SK-N-MC (cell line): ENCODE measurements around the gene CHST10.

Experiments
- EZH2 ChIP-seq: fragments of 200-600 bp; sonication (generic); IDR thresholded peaks from one replicate; pipeline ENCODE4 v1.6.1; 2017; ENCODE audit warnings: antibody characterized with exemption
- FOXP2 ChIP-seq: optimal IDR thresholded peaks from 2 replicates; pipeline ENCODE3; 2011; ENCODE audit warnings: mild to moderate bottlenecking, moderate library complexity; ENCODE audit not compliant: insufficient read depth; ENCODE audit errors: extremely low read length, control extremely low read depth
- POLR2AphosphoS5 ChIP-seq: IDR thresholded peaks from 2 replicates; pipeline ENCODE4 v1.6.1; 2012; ENCODE audit warnings: mild to moderate bottlenecking, low read depth, low read length, borderline replicate concordance

DNA sequence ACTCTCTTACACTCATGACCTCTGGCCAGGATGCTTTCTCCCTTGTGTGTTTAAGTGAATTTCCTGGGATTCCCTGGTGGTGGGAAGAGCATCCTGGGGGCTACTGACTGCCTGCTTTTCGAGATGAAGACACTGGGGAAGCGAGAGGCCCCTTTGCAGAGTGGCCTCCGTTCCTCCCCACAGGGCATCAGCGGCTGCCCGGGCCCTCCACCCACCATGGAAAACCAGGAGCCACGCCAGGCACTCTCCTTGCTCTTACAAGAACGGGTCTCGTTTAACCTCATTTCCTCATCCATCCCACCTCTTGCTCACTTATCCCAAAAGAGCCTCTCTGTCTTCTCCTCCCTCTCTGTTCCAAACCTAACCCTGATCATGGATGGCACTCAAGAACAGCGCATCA, 17.8 kb downstream of the CHST10 start:
- TF ChIP-seq EZH2: no peak
- no peak for TF ChIP-seq POLR2AphosphoS5
- no peak for TF ChIP-seq FOXP2
